Loucy (cell line): ENCODE results near the gene CBFB.

ENCODE experiments used
- EZH2phosphoT487 ChIP-seq: fragments of 200-600 bp; IDR thresholded peaks from 2 replicates; pipeline ENCODE4 v1.6.1; 2018; ENCODE audit warnings: antibody characterized with exemption, mild to moderate bottlenecking, moderate library complexity, borderline replicate concordance
- TF ChIP-seq, protein P1 (sequence below): fragments of 200-600 bp; sonication (generic); conservative IDR thresholded peaks from 2 replicates; pipeline ENCODE4 v1.5.1; 2014; ENCODE audit warnings: mild to moderate bottlenecking, antibody characterized with exemption, low read length

DNA sequence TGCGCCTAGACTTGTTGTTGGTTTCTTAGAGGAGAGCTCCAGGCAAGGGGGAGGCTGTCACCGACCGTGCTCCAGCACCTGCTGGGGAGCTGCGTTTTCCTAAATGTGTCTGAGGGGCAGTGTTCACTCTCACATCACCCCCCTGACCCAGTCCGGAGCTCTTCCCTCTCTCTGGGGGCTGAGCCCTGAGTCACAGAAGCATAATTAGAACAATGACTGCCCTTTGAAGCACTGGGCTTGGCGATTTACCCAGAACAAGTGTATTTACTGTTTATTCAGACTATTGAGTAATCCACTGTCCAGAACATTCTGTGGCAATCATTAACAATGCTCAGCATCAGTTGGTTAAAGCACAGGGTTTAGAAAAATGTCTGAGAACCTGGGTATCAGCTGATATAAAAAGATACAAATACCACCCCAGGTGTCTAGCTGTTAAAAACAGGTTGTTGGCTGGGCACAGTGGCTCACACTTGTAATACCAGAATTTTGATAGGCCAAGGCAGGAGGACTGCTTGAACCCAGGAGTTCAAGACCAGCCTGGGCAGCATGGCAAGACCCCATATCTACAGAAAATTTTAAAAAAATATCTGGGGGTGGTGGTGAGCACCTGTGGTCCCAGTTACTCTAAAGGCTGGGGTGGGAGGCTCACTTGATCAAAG lies 32.5 kb upstream of the CBFB start:
- TF ChIP-seq, protein P1, sequence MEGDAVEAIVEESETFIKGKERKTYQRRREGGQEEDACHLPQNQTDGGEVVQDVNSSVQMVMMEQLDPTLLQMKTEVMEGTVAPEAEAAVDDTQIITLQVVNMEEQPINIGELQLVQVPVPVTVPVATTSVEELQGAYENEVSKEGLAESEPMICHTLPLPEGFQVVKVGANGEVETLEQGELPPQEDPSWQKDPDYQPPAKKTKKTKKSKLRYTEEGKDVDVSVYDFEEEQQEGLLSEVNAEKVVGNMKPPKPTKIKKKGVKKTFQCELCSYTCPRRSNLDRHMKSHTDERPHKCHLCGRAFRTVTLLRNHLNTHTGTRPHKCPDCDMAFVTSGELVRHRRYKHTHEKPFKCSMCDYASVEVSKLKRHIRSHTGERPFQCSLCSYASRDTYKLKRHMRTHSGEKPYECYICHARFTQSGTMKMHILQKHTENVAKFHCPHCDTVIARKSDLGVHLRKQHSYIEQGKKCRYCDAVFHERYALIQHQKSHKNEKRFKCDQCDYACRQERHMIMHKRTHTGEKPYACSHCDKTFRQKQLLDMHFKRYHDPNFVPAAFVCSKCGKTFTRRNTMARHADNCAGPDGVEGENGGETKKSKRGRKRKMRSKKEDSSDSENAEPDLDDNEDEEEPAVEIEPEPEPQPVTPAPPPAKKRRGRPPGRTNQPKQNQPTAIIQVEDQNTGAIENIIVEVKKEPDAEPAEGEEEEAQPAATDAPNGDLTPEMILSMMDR = no peak
- TF ChIP-seq EZH2phosphoT487 = no peak
